GM19397 (cell line): Measurements from ENCODE around the gene PLPP4.
A peak's percentile ranks its signal among the peaks of the same experiment; 100 is the strongest.

ENCODE experiments used
- ATAC-seq: cut with Tn5 transposase; IDR thresholded peaks from one replicate; pipeline ENCODE4 v1.9.1; 2021; ENCODE audit warnings: mild to moderate bottlenecking, moderate library complexity; ENCODE audit not compliant: unreplicated experiment

Gene PLPP4

DNA sequence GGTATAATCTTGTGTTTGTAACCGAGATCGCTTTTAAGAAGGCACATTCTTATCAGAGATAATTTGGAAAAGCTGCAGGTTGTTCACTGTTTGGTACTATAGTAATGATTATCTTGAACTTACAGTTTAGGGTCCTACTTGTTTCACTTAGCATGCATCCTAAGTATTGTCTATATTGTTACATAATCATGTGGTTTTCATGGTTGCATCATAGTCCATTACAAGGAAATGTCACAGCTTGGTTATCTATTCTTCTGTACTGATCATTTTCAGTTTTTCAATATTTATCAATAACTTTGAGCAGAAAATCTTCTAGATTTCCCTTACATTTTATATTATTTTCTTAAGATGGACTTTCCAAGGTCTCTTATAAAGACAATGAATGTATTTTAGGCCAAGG is 116.3 kb downstream of the PLPP4 start:
- ATAC-seq: no peak

DNA sequence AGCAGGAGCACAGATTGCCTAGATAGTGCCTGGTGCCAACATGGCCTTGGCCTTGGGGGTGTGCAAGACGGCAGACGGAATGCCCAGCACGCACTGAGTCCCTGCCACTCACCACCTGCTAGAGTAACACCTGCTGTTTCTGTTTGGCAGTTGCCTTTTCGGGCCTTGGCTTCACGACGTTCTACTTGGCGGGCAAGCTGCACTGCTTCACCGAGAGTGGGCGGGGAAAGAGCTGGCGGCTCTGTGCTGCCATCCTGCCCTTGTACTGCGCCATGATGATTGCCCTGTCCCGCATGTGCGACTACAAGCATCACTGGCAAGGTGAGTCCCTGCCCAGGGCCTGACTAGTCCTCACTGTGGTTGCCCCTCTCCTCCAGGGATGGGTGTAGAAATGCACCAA is 118.0 kb downstream of the PLPP4 start:
- no peak for ATAC-seq

DNA sequence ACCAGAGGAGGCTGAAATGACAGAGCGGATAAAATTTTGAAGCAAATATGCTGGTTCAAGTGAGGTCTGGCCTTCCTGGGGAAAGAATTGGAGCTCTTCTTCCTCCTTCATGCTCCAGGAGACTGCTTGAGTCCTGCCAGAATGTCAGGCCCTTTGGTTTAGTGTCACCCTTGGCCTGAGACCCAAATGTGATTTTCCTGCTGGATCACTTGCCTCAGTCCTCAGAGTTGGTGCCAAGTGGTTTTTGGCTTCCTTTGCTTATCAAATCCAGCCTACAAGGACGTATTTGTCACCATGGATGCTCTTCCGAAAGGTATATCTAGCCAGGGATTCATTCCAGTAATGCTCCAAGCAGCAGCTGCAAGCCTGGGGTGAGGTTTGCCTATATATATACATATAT is 118.4 kb downstream of the PLPP4 start:
- no peak for ATAC-seq

DNA sequence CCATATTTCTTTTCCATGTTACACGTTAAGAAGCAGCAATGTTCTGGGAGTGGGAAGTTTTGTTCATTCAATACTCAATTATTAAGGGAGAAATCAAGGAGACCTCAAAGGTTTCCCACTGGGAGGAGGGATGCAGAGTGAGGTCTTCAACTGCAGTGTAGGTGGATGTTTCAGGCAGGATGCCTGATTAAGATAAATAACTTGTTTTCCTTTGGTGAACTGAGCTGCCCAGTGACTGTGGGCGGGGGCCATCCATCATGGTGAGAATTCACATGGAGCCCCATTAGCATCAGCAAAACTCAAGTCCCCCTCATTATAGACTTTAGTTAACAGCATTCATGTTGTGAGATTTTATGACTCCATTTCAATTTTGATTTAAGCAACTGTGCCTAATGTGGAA is 121.1 kb downstream of the PLPP4 start:
- ATAC-seq: no peak

DNA sequence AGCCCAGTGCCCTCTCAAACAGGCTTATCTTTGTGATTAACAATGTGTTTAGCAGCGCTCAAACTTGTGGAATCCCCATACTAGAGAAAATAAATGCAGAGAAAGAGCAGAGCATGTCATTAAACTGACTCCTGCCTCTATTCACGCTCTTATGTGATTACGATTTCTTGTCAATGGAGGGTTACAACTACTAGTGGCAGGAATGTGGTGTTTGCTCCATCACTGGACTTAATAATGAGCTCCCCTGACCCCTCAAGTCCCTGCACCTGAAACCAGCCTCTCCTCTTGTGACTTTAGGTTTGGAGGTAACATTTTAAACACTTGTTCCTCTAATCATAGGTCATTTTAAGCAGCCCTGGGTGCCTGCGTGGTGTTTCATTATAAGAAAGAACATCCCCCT is 121.9 kb downstream of the PLPP4 start:
- ATAC-seq: no peak

DNA sequence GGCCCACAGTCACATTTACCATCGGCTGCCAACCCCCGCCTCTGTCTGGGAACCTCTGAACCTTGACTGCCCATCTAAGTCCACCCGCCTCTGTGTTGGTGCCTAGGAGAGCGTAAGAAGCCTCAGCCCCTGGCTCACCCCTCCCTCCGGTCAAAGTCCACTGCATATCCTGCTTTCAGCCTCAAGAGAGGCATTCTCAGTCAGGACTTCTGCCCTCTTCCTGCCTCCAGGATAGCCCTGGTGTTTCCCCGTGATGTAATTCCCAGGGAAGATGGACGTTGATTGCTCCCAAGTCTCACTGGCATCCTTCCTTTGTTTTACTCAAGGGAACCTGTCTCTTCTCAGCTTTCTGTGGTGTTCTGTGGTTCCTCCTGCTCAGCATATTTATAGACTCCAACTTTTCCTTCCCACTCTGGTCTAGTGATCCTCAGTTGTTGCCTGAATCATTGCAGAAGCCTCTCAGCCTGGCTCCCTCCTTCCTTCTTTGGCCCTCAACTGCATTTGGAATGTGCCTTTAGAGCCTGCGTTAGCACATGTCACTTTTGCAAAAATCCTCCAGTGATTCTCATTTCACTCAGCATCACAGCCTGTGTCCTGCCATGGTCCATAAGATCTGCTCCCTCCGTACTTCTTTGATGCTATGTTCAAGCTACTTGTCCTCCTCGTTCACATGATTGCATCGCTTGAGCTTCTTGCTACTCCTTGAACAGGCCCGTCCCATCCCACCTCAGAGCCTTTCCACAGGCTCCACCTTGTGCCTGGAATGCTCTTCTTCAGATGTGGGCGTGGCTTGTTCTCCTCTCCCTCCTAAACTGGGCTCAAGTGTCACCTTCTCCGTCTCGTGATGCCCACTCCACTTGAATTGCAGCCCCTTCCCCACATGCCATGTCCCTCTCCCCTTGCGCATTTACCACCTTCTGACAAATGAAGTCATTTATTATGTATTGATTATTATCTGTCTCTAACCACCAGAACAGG is 124.2 kb downstream of the PLPP4 start:
- no peak for ATAC-seq

DNA sequence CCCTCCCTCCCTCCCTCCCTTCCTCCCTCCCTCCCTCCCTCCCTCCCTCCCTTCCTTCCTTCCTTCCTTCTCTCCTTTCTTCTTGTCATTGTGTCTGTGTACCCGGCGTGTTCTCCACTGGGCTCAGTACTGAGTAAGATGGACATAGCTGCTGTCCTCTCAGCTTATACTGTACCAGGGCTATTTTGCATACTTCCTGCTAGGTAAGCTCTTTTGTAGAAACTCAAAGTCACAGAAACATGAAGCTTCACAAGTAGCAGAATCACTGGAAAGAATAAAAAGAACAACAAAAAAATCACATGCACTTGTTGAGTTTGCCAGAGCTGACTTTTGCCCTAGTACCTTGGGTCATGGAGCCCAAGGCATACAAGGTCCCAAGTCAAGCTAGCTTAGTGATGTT is 125.7 kb downstream of the PLPP4 start:
- ATAC-seq: no peak

DNA sequence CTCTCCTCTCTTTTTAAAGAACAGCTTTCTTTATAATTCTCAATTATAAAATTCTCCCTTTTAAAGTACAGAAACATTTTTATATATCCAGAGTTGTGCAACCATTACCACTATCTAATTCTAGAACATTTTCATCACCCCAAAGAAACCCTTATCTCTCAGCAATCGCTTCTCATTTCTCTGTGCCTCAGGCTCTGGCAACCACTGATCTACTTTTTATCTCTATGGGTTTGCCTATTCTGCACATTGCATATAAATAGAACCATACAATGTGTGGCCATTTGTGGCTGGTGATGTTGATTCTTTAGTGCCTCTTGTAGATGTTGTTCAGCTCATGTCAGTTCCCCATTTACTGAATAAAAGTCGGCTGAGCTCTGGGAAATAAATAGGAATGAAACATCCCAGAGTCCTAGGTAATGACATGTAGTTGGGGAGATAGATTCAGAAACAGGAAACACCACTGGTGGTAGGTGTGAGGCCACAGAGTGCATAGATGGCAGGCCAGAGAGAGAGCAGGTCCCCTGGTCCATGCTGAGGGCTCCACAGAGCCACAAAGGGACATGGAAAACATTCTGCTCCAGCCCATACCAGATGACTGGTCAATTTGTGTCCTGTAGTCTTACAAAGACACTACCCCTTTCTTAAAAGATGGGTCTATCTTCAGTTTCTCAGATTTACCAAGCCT is 126.5 kb downstream of the PLPP4 start:
- no peak for ATAC-seq

DNA sequence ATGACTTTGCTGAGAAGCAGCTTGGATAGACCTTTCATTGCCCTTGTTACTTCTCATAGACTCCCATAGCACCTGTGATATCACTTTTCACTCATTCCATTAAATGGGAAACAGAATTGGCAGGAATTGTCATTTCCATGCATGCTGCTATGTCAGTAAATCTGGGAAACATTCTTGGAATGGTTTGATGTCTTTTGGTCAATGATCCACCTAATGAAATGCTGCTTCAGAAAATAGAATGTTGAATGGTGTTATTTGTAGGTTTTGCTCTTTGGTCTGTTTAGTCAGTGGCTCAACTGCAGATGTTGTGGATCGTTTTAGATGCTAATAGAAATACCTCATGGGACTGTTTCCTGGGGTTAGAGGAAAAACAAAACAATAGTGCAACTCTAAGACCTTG is 127.8 kb downstream of the PLPP4 start:
- no peak for ATAC-seq

DNA sequence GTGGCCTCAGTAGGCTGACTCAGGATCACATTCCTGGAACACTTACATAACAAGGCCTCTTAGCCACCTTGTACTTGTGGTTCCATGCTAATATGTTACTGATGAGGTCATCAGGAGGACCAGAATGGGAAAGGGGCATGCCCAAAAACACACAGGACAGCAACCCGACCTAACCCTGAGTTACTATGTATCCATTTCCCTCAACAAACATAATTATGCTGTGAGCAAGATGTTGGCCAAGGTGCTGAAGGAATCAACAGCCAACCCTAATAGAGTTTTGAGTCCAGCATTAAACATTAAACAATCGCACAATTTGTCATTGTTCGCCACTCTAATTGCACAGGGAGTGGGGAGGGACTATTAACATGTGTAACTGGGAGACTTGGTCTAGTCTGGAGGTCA is 129.4 kb downstream of the PLPP4 start:
- no peak for ATAC-seq

DNA sequence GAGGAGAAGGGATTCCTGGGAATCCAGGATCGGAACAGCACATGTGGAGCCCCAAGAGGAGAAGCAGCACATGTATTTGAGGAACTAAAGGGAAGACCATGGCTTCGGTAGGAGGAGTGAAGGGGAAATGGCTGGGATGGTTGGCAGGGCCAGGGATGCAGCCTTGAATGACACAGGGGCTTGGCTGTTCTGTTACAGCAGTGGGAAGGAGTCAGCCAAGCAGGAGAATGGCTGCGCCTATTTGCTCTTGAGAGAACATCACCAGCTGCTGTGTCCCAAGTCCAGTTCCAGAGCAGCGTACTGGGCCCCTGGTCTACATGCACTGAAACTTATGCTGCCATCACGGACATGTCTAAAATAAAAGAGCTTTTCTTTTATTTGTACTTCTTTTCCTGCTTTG is 130.0 kb downstream of the PLPP4 start:
- no peak for ATAC-seq

DNA sequence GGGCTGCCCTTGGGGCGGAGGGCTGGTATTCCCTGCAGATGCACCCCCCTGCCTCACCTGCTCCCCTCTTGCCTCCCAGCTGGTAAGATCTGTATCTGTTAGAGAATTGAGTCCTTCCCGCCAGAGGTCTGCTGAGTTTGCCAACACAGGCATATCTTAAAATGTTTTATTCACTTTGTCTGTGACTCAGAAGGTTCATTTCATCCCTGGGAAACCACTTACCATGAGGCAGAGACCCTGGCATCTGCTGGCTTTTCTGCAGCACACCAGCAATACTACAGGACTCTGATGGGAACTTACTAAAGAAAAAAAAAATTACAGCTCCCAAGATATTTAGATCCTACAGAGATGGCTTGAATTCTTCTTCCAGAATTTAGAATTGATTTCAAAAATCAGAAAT is 131.3 kb downstream of the PLPP4 start:
- ATAC-seq: no peak

DNA sequence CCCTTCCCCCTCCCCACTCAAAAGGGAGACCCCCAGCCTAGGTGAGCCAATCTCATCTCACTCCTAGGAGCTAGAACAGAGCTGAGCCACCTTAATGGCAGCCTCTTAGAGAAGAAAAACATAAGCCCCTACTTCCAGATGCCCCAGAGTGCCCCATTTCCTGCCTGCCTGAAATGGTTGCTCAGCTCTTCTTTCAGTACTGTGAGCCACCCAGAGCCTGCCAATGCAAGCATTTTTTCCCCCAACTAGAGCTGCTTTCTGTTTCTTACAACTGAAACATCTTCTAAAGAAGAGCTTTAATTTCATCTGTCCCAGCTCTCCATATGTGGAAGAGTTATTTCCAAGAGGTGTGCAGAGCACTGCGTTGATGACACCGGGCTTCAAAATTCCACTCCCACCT is 136.7 kb downstream of the PLPP4 start:
- ATAC-seq: no peak

DNA sequence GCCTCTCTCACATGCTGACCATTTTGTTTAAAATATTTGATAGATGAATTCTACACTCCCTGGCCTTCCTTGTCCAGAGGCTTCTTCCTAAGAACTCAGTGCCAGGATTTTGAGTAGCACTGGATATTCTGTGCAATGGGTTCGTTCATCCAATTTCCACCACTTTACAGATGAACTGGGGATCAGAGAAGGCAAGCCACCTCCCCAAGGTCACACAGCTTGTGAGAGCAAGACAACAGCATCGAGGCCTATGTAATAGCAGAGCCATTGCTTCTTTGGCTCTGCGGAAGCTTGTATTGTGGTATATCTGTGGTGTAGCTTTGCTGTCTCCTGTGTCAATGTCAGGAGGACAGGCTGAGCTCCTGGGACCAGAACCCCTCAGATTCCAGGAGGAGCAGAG is 140.9 kb downstream of the PLPP4 start:
- no peak for ATAC-seq

DNA sequence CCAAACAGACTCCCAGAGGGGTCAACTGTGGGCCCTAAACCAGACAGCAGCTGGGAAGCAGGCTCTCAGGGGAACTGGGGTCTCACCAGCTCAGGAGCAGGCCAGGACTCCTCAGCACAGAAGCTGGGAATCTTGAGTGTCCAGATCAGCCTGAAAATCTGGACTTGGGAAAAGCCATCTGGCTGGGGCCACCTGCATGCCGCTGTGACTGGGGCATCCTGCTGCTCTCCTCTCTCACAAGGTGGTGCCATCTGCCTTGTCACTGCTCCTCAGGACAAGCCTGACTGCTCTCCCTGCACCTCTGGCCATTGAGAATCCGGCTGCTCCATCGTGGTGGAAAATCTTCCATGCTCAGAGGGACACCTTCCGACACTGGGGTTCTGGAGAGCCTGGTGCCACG is 141.4 kb downstream of the PLPP4 start:
- no peak for ATAC-seq

DNA sequence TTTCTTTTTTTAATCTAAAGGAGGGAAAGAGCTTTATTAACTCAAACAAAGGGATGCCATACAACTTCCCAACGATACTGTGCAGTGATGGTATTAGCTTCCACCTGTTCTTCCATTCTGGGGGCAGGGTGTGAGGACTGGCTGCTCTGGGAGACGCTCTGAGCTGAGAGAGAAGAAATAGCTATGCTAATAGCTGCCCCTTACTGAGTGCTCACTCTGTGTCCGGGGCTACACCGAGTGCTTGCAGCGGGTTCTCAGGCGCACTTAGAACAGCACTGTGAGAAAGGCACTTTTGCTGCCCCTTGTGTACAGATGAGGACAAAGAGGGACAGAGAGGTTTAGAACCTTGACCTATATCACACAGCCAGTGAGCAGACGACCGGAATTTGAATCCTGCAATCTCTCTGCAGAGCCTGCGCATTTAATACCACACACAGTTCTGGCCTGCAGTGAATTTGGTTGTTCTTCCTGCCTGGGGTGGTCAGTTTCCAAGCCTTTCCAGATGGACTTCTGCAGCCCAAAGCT is 142.2 kb downstream of the PLPP4 start:
- no peak for ATAC-seq

DNA sequence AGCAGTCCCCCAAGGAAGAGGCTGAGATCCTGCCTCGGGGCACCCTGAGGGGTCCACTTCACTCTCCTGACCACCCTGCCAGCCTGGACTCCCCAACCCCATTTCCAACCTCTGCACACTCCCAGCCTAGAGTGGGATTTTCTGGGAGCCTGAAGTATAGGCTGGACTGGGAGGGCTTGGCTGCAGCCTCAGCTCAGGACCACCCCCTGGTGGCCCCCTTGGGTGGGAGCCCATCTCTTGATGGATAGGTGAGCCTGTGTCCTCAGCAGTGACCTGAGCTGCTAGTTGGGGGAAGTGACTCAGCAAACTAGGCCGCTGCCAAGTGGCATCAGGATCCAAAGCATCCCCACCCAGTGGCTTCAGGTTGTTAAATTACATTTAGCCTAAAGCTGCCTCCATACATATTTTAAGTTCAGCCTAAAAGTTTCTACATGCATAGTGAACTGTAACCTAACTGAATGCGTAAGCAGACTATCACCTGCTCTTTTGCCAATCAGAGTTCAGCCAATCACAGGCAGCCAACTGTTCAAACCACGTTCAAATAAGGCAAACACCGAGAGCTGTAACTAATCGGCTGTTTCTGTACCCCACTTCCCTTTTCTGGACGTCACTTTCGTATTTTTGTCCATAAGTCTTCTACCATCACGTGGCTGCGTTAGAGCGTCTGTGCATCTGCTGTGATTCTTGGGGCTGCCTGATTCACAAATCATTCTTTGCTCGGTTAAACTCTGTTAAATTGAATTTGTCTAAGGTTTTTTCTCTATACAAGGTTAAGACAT is 144.0 kb downstream of the PLPP4 start:
- ATAC-seq: no peak

DNA sequence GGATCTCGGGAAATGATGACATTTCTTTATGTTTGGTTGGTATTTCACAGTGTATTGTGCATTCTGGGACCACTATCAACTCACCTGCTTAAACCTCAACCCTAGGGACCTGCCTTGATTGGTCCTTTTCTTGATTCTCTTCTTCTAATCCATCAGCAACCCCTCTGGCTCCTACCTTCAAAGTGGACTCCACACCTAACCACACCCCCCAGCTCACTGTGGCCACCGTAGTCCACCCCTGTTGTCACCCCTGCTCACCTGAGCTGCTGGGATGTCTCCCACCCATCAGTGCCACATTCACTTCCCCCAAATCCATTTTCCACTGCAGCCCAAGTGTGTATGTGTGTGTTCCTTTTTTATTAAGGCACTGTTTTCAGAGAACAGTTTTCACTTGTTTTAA is 145.0 kb downstream of the PLPP4 start:
- ATAC-seq: no peak

DNA sequence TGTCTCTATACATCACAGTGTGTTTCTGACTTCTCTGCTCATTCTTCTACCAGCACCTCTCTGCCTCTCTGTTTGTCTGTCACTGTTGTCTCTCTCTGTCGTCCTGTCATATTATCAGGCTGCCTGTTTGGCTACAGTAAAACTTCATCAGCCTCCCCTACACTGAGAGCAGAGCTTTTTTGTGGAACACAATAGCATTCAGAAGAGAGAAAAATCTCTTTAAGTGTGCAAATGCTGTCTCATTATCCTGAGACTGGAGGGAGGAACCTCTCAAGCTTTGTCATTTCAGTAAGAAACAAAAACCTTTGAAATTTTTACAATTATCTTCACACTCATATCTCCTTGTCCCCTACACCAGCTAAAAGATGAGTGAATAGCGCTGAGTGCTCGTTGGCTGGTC is 148.4 kb downstream of the PLPP4 start:
- no peak for ATAC-seq

DNA sequence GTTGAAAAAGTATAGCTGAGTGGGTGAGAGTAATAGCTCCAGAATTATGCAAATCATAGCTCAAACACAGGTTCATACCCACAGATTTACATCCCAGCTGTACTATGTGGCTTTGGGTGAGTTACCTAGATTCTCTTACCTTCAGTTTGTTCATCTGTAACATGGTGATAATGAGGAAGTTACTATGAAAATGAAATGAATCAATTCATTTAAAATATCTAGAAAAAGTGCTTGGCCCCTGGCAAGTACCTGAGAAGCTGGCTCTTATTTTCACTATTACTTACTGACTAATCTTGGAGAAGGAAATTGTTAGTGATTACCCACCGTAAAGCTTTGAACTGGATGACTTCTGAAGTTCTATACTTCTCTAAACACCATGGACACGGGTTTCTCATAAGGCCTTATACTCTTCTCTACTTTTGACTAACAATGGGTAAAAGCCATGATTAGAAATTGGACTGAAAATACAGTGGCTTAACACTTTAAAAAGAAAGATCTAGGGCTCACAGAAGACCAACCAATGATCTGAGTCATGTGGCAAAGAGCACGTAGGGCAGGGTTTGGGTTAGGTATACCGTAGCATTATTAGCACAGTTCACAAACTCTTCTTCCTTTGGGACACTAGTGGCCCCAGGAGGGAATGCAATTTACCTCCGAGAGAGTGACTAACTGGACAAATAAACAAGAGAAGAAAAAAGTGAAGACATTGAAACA is 149.2 kb downstream of the PLPP4 start:
- peak; percentile 65 for ATAC-seq
